HG02852 (cell line): ENCODE measurements around the gene WWOX.

Source experiments
- ATAC-seq: cut with Tn5 transposase; IDR thresholded peaks from one replicate; pipeline ENCODE4 v1.9.1; 2021; ENCODE audit warnings: mild to moderate bottlenecking, moderate library complexity; ENCODE audit not compliant: unreplicated experiment

The WWOX gene

GRCh38 chr16:78425891-78426510 is 326.5 kb downstream of the WWOX start:
- ATAC-seq: no peak

DNA sequence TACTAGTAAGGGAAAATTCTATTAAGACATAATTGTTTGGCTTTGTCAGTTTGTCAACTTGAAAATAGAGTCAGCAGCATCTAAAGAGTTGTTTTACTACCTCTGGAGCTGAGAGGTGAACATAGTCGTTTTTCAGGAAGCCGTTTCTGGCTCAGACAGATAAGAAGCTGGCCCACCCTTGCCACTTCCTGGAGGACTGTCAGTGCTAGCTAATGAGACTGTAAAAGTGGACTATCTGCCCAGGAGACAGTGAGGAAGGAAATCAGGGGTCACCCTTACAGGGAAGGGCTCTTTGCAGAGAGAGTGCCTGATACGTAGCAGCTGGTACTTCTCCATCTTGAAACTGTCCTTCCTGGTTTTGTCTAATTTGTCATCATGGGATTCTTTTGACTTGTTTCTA is 328.7 kb downstream of the WWOX start:
- no peak for ATAC-seq

- no peak for ATAC-seq
Observed at GRCh38 chr16:78430281-78430680, 330.8 kb downstream of the WWOX start.

- no peak for ATAC-seq
Observed at GRCh38 chr16:78431004-78431670, 331.7 kb downstream of the WWOX start.

DNA sequence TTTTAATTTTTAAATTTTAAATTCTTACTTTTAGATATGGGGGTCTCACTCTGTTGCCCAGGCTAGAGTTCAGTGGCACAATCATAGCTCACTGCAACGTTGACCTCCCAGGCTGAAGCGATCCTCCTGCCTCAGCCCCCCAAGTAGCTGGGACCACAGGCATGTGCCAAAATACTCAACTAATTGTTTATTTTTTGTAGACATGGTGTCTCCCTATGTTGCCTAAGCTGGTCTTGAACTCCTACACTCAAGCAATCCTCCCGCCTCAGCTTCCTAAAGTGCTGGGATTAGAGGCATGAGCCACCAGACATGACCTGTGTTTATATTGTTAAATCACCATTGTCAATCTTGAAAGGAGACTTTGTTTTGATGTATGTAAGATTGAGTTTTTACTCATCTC is 332.2 kb downstream of the WWOX start:
- ATAC-seq: no peak

DNA sequence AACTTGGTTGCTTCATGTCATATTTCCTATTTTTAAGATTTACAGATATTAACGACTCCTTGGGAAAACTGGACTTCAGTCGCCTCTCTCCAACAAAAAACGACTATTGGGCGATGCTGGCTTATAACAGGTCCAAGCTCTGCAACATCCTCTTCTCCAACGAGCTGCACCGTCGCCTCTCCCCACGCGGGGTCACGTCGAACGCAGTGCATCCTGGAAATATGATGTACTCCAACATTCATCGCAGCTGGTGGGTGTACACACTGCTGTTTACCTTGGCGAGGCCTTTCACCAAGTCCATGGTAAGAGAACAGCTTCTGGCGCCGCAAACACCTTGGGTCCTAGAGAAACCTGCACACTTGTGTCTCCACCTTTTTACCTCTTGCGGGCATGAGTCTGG is 333.0 kb downstream of the WWOX start:
- no peak for ATAC-seq

DNA sequence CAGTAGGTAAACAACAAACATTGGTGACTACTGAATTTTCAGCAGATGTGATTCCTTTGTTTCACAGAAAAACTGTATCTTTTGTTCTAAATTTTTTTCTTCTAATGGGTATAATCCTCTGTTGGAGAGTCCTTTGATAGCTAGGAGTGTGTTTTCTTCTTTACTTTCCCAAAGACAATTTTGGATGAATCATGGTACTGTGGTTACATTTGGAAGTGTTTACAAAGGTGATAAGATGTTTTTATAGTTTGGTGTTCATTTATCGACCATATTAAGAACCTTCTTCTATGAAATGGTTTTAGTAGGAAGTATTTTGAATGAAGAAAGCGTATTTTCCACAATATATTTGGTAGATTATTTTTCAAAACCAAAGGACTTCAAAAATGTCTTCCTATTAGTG is 333.7 kb downstream of the WWOX start:
- no peak for ATAC-seq

DNA sequence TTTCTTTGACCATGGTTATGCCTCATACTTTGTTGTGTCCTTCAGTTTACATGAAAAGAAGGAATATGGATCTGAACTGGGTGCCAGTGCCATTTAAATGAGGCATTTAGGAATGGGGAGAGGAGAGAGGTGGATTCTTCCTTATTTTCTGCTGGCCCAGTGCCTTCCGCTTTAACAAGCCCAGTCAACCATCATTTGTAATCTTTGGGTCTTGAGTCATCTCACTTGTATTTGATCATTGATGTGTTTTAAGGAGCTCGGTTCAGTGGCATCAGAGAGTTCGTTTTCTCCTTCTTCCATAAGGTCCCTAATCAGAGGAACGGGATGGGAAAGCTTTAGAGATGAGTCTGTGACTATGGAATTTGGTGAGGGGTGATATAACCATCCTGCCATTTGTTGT is 334.9 kb downstream of the WWOX start:
- no peak for ATAC-seq

GRCh38 chr16:78435260-78435659 is 335.8 kb downstream of the WWOX start:
- ATAC-seq: no peak

- ATAC-seq: no peak
Observed at GRCh38 chr16:78436023-78436422, 336.6 kb downstream of the WWOX start.

DNA sequence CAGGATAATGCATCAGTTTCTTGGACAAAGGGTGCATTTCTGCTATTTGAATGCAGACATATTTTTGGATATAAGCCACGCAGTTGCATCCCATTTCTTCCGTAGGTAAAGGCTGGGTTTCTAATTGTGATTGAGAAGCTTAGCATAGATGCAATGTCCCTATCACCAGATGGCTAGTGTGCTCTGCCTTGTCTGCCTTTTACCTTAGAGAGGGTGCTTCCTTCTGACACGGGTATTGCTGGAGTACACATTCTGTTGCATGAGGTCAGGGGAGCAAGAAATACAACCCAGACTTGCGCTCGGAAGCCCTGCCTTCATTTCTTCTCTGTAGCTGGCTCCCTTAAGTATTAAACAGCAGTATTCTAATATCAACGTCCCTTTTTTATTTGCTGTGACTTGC is 337.4 kb downstream of the WWOX start:
- ATAC-seq: no peak

DNA sequence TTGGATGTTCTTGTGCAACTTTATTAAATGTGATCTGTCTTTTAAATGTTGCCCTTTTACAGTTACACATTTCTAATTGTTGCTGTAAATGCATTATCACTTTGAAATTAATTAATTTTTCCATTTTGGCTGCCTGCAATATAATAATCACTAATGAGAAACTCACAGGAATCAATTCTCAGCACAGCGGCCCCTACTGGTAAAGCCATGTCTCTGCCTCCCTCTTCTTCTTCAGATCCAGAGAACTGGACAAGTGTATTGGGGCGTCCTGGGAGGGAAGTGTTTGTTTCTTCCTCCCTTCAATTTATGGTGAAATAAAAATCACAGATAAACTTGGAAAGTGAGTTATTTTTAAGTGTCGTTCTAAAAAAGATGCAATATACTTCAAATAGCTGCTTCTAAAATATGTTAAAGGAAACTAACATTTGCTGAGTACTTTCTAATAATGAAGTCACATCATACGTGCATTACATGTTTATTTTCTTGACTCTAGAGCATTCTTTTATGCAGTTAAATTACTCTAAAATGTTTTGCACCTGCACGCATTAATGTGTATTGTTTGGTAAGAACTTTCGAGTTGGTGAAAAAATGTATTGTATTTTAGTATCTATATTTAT is 338.0 kb downstream of the WWOX start:
- peak; percentile 51 for ATAC-seq

DNA sequence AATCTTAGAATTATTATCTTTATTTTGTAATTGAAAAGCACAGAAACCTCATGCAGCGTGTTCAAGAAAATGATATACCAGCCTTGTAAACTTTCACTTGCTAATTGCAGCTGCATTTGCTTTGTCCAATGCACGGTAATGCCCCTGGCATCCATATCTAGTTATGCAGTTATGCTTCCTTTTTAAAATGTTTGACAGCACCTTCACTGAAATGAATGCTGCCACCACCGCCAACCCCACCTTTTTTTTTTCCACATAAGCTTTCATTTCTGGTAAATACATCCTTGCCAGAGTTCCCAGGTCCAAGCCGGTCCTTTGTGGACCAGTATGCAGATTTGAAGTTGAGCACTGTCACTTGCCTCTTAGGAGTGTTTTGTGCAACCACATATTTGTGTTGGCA is 338.8 kb downstream of the WWOX start:
- no peak for ATAC-seq

- no peak for ATAC-seq
Observed at GRCh38 chr16:78438632-78439031, 339.2 kb downstream of the WWOX start.

DNA sequence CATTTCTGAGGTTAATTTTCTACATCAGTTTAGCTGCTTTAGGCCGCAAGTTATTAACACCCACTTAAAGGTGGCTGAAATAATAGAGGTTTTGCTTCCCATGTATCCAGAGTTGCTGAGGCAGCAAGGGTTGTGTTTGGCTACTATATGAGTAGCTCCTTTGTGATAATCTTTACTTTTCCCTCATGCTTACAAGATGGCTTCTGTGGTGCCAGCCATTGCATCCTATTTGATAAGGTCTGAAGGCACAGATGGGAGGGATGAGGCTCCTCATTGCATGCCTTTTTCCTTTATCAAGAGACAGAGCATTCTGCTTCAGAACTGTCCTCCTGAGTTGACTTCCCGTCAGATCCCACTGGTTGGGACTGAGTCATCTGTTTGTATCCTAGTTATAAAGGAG is 340.2 kb downstream of the WWOX start:
- no peak for ATAC-seq

DNA sequence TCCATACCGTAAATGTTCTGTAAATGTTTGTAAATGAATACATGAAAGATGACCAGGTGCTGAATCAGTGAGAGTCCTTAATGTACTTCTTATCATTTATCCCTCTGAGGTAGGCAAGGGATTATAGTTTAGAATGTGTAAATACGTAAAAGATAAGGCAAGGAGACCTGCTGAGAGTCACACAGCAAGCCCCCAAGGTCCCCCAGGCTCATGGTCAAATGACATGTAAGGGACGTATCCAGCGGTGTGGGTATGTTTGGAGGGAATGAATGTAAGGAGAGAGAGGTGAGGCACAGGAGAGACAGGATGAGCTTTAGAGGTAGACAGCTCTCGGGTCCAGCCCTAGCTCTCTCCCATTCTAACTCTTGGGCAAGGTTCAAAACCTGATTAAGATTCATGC is 341.8 kb downstream of the WWOX start:
- ATAC-seq: no peak

DNA sequence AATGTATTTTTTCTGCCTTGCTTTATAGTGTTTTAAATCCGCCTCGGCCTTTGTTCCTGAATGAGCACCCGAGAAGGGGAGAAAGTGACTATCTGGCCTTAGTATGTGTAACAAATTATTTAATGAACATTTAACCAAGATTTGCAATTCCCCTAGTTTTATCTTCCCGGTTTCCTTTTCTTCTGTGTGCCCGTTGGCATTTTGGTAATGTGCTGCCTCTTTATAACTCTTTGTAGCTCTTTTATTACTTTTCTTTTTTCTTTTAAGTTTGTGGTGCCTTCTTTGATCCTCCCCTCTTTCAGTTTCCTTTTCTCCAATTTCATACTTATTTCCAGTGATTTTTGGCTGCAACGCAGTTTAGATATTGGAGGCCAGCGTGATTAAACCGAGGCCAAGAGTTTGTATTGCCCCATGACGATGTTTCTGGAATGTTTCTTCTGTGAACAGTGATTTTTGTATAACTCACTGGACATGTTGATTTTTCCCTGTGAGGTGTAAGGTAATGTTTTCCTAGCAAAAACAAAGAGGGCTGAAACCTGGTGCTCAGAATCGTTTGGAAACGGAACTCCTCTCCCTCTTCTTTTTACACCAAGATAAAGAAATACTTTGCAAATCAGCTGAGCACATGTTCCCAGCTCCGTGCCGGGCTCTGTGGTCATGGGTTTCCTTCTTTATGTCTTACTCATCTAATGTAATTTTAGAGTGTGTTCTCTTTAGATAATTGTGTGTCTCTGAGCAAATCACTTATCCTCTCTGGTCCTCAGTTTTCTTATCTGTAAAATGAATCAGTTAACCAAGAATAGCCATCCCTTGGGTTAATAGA is 344.3 kb downstream of the WWOX start:
- no peak for ATAC-seq

GRCh38 chr16:78445818-78446217 is 346.4 kb downstream of the WWOX start:
- ATAC-seq: no peak

GRCh38 chr16:78446486-78446885 is 347.0 kb downstream of the WWOX start:
- ATAC-seq: no peak

DNA sequence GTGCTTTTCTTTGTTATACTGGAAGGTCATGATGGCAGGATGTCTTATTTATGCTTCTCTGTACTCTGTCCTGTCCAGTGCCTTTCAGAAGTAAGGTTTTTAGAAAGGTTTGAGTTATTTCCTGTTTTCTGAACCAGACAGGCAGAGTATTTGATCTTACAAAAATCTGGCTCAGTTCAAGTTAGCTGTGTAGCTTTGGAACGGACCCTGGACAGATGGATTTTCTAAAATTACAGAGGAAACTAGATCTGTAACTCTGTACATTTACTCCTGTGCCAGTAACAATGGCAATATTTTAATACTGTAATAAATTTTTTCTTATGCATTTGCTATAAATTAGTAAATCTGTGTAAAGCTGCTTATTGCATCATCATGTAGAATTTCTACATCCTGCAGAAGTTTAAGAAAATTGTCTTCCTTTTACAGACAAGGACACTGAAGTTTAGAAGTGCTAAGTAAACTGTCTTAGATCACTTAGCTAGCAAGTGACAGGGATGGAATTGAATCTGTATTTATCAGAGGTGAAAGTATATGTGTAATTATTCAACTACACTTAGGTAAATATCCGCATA is 347.6 kb downstream of the WWOX start:
- no peak for ATAC-seq

DNA sequence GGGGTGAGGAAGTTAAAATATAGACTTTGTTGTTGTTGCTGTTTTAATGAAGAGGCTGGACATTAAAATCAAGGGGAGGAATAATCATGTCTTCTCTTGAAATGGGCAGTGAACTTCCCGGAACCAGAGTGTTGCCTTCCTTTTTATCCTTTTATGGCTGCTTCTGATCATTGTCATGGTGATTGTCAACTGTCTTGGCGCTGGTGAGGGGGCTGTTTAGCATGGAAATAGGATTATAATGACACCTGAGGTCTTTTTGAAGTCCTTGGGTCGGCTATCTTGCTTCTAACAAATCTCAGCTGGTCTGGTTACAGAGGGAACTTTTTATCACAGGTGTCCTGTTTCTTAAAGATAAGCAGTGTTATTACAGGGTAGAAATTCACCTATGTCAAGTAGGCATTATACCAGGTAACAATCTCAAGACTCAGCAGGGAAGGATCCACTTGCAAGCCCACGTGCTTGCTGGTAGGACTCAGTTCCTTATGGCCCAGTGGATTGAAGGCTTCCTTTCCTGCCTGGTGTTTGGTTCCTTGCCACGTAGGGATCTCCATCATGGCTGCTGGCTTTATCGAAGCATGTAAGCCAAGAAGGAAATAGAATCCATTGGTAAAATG is 349.3 kb downstream of the WWOX start:
- ATAC-seq: no peak
